Stomach (tissue), 9 donors: ENCODE data around the gene CELSR1. TPM values are rescaled to one million over a fixed set of nuclear protein-coding genes. Genes with fewer than 3 reads are reported as not detected.

Experiments used
- DNase-seq, 2 donors: peaks; one replicate each; pipeline versions ENCODE4 v3.0.0 to v3.0.0-alpha.2; 2013 to 2019
- H3K27ac ChIP-seq, 5 donors: fragments of 200-600 bp in 4 of 5; sonication (generic) in 4 of 5; one replicate each; pipeline ENCODE4 v1.5.1; 2013 to 2019; ENCODE audit warnings: mild to moderate bottlenecking in 1 of 5, moderate library complexity in 1 of 5
- H3K27me3 ChIP-seq, 3 donors: fragments of 200-600 bp; sonication (generic); one replicate each; pipeline ENCODE4 v1.5.1; 2017 to 2019; ENCODE audit warnings: mixed run types in 1 of 3
- H3K36me3 ChIP-seq, 4 donors: fragments of 200-600 bp; sonication (generic); 1 replicate in 3 of 4; 2 replicates in 1 of 4; pipeline ENCODE4 v1.5.1; 2016 to 2019
- H3K4me1 ChIP-seq, 4 donors: fragments of 200-600 bp; sonication (generic); one replicate each; pipeline ENCODE4 v1.5.1; 2016 to 2019
- H3K4me3 ChIP-seq, 4 donors: fragments of 200-600 bp; sonication (generic) in 3 of 4; one replicate each; pipeline ENCODE4 v1.5.1; 2016 to 2019; ENCODE audit warnings: mild to moderate bottlenecking in 1 of 4
- H3K9me3 ChIP-seq, 4 donors: fragments of 200-600 bp; sonication (generic); one replicate each; pipeline ENCODE4 v1.5.1; 2016 to 2019
- EP300 ChIP-seq: sonication (generic); formaldehyde crosslinking; IDR thresholded peaks from one replicate; pipeline ENCODE4 v1.6.1; 2017; ENCODE audit warnings: antibody characterized with exemption
- POLR2A ChIP-seq, 4 donors: fragments of 450-650 bp; IDR thresholded peaks; one replicate each; pipeline ENCODE4 v1.6.1; 2016; ENCODE audit warnings: antibody characterized with exemption in 4 of 4, control low read depth in 2 of 4, mild to moderate bottlenecking in 1 of 4, moderate library complexity in 1 of 4
- POLR2AphosphoS5 ChIP-seq, 3 donors: sonication (generic); formaldehyde crosslinking; IDR thresholded peaks; one replicate each; pipeline ENCODE4 v1.6.1; 2016; ENCODE audit warnings: antibody characterized with exemption in 3 of 3
- WGBS, 5 donors: extraction: QIAGEN DNeasy Blood & Tissue Kit in 3 of 5; methylation state at CpG; one replicate each; pipeline versions ENCODE4 v1.1.5 to v1.1.7; 2013 to 2018; 5-methylcytosine and 5-hydroxymethylcytosine counted together
- intact Hi-C: fragments of 100-400 bp; cut with DNase I; formaldehyde crosslinking; loops from one replicate; pipeline ENCODE4 v1.15.1; 2023; ENCODE audit warnings: low total_unique reads
- polyA plus RNA-seq, 3 donors: library from polyadenylated mRNA; stranded (reverse); fragments of 200-250 nt; gene quantifications; one replicate each; pipeline ENCODE4 v1.2.3, GENCODE V29; 2013
- total RNA-seq, 5 donors: library from RNA; depleted of rRNA; stranded (reverse); fragments of >200 nt; gene quantifications; one replicate each; pipeline versions ENCODE4 v1.1.0 to v1.2.3, GENCODE V29; 2014 to 2016
- TF ChIP-seq, protein P1 (sequence below), 7 experiments: fragments of 450-650 bp in 4 of 7; fragments of 200-600 bp in 3 of 7; sonication (generic) in 3 of 7; IDR thresholded peaks; one replicate each; pipeline ENCODE4 v1.5.1; 2016 to 2019; ENCODE audit warnings: antibody characterized with exemption in 7 of 7, control low read depth in 2 of 7, mild to moderate bottlenecking in 1 of 7
- donor health status: healthy with polysubstance abuse.
- donor health status: Bipolar disorder and iron deficiency.
- donor health status: healthy.

Gene CELSR1
- total and polyA plus RNA-seq, 8 donors = 0.29 to 78.2 (median 13.4) TPM

- intact Hi-C loops = no loop called here
- peak in 1 of 2 donors; percentile 59 for DNase-seq
- TF ChIP-seq POLR2A (IDR thresholded peaks at IDR 0.05) (no peak), POLR2AphosphoS5 (IDR thresholded peaks at IDR 0.05) (no peak), EP300 (no peak)
- TF ChIP-seq, protein P1, sequence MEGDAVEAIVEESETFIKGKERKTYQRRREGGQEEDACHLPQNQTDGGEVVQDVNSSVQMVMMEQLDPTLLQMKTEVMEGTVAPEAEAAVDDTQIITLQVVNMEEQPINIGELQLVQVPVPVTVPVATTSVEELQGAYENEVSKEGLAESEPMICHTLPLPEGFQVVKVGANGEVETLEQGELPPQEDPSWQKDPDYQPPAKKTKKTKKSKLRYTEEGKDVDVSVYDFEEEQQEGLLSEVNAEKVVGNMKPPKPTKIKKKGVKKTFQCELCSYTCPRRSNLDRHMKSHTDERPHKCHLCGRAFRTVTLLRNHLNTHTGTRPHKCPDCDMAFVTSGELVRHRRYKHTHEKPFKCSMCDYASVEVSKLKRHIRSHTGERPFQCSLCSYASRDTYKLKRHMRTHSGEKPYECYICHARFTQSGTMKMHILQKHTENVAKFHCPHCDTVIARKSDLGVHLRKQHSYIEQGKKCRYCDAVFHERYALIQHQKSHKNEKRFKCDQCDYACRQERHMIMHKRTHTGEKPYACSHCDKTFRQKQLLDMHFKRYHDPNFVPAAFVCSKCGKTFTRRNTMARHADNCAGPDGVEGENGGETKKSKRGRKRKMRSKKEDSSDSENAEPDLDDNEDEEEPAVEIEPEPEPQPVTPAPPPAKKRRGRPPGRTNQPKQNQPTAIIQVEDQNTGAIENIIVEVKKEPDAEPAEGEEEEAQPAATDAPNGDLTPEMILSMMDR (IDR thresholded peaks at IDR 0.05) = no peak
Measured at GRCh38 chr22:46452195-46453005, 85.0 kb downstream of the CELSR1 start.

DNA sequence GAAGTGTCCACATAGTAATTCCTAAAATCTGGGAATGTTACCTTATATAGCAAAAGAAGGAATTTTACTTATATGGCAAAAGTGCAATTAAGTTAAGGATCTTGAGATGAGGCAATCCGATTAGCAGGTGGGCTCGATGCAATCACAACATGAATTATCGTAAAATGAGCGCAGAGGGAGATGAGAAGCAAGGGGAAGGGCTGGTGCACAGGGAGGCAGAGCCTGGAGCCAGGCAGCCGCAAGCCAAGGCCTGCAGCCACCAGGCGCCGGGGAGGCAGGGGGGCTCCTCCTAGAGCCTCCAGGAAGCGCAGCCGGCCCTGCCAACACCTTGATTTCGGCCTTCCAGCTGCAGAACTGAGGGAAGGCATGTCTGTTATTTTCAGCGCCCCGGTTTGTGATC lies 85.7 kb downstream of the CELSR1 start:
- TF ChIP-seq, protein P1 (IDR thresholded peaks at IDR 0.05) = no peak
- no peak for TF ChIP-seq EP300
- no peak for TF ChIP-seq POLR2AphosphoS5 (IDR thresholded peaks at IDR 0.05)
- TF ChIP-seq POLR2A (IDR thresholded peaks at IDR 0.05) = no peak
- Histone ChIP-seq H3K27me3 (peaks cover 0 to 33% (median 0%) of the 10 kb centered on the region in 3 donors), H3K36me3 (no peaks in the 10 kb centered on the region), H3K4me1 (peaks cover 27 to 39% (median 31%) of the 10 kb centered on the region in 4 donors), H3K27ac (peak overlapping the region in 3 of 5 donors; percentile 26 to 33 (median 32)), H3K4me3 (no peak overlapping the region), H3K9me3 (no peaks in the 10 kb centered on the region)
- DNase-seq = no peak
- 60 to 85% (median 62%) methylated on average over 9 to 12 of the region's 12 CpGs for WGBS, 5 donors
- intact Hi-C loops = no loop called here

More at GRCh38 chr22:46452195-46453005, 85.0 kb downstream of the CELSR1 start:
- WGBS, 5 donors = 61 to 78% (median 67%) methylated on average over 9 to 16 of the region's 16 CpGs
- H3K36me3 ChIP-seq = no peaks in the 10 kb centered on the region
- peak overlapping the region; percentile 13 to 60 (median 32) for H3K27ac ChIP-seq
- H3K9me3 ChIP-seq = no peaks in the 10 kb centered on the region
- H3K27me3 ChIP-seq = peaks cover 0 to 32% (median 0%) of the 10 kb centered on the region in 3 donors
- peaks cover 27 to 39% (median 31%) of the 10 kb centered on the region in 4 donors for H3K4me1 ChIP-seq
- no peak overlapping the region for H3K4me3 ChIP-seq

GRCh38 chr22:46450931-46451561 lies 86.4 kb downstream of the CELSR1 start:
- intact Hi-C loops = no loop called here
- peaks cover 27 to 39% (median 31%) of the 10 kb centered on the region in 4 donors for H3K4me1 ChIP-seq
- H3K36me3 ChIP-seq = no peaks in the 10 kb centered on the region
- peak overlapping the region in 3 of 5 donors; percentile 9 to 46 (median 46) for H3K27ac ChIP-seq
- peaks cover 0 to 33% (median 0%) of the 10 kb centered on the region in 3 donors for H3K27me3 ChIP-seq
- peak in 1 of 3 donors; percentile 8 for TF ChIP-seq POLR2AphosphoS5 (IDR thresholded peaks at IDR 0.05)
- TF ChIP-seq, protein P1 (IDR thresholded peaks at IDR 0.05) = no peak
- peak; percentile 45 to 79 for DNase-seq
- no peaks in the 10 kb centered on the region for H3K9me3 ChIP-seq
- 44 to 68% (median 55%) methylated on average over 13 to 15 of the region's 15 CpGs for WGBS, 5 donors
- no peak overlapping the region for H3K4me3 ChIP-seq

GRCh38 chr22:46449974-46450745 lies 87.3 kb downstream of the CELSR1 start:
- intact Hi-C loops = no loop called here

More at GRCh38 chr22:46449974-46450745, 87.3 kb downstream of the CELSR1 start:
- DNase-seq = no peak
- Histone ChIP-seq H3K4me1 (peaks cover 27 to 39% (median 31%) of the 10 kb centered on the region in 4 donors), H3K27ac (no peak overlapping the region), H3K4me3 (no peak overlapping the region), H3K9me3 (no peaks in the 10 kb centered on the region), H3K36me3 (no peaks in the 10 kb centered on the region), H3K27me3 (peaks cover 0 to 33% (median 0%) of the 10 kb centered on the region in 3 donors)
- TF ChIP-seq, protein P1 (IDR thresholded peaks at IDR 0.05) = no peak
- no peak for TF ChIP-seq POLR2A (IDR thresholded peaks at IDR 0.05)
- TF ChIP-seq EP300 = no peak
- no peak for TF ChIP-seq POLR2AphosphoS5 (IDR thresholded peaks at IDR 0.05)
- 86 to 94% (median 87%) methylated on average over 8 to 16 of the region's 16 CpGs for WGBS, 5 donors
